Activated naive CD4-positive, alpha-beta T cell treated with Interleukin-2 at 50 U/mL for 16 hours (primary cell): ENCODE results near the gene PPHLN1.
"Not testable (repeated sequence)": the region's sequence is repeated elsewhere in the genome, so short reads cannot be mapped to it uniquely, and the experiment has no call there.

Source experiments
- DNase-seq: peaks from one replicate; pipeline ENCODE4 v3.0.0-alpha.2; 2020

PPHLN1 gene

DNA sequence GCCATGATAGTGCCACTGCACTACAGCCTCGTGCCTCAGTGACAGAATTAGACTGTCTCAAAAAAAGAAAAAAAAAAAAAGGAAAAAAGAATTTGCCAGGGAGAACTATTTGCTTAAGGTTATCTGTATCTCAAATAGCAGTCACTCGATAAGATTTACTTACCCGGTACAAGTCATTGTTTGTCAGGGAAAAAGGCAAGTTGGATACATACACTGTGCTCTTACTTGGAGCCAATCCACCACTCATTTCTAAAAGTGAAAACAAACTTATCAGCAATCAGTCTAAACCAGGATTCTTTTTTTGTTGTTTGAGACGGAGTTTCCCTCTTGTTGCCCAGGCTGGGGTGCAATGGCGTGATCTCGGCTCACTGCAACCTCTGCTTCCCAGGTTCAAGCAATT, 2.1 kb upstream of the PPHLN1 start:
- DNase-seq: no peak

DNA sequence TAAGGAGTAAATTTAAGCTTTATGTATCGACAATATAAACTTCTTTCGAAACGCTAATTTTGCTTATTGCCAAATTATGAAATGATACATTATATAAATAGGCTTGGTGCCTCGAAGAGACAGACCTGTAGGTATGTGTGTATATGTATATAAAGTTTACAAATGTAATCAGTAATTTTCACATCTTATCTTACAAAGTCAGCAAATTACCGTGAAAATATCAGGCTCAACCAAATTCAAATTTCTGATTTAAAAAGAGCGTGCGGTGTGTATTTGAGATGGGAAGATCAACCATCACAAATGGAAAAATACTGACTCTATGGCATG, 678 bp upstream of the PPHLN1 start:
- DNase-seq: no peak

DNA sequence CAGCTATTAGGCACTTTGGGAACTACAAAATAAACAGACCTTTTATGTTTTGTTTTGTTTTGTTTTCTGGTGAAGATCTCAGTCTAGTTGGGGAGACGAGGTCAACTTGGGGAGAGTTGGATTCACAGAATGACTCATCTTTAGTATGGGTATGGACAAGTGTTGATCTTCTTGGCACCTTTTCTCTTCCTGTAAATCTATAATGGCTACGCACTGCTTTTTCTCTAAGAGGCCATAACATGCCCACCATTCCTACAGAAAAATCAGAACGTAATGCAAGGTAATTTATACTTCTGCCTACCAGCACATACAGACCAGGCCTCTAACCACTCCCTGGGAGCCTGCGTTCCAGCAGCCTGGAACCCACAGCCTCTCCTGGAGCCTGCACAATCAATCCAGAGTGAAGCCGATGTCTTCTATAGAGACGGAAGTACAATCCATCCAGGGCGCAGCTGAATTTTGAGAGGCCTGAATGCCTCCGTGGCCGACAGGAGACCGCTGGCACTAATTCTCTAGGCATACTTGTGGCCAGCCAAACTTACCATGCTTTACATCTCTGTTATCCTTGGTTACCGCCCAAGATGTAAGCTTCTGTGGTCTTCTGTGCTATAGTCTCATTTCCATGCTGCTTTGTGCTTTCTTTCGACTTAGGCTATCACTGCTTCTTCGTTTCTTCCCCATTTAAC, 717 bp downstream of the PPHLN1 start:
- DNase-seq: peak; percentile 12

DNA sequence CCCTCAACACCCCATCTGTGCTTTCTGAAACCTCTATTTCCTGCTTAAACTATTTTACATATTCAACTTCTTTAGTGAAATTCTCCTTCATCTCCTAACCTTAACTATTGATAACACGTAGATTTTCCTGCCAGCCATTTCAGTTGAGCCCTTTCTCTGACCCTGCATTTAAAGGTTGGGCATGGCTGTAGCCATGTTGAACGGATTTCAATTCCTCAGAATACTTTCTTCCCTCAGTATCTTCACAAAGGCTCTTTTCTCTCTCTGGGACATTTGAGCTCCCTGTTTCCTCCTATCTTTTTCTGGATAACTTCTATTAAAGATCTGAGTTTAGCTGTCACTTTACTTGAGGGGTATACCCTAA, 1.2 kb downstream of the PPHLN1 start:
- no peak for DNase-seq

DNA sequence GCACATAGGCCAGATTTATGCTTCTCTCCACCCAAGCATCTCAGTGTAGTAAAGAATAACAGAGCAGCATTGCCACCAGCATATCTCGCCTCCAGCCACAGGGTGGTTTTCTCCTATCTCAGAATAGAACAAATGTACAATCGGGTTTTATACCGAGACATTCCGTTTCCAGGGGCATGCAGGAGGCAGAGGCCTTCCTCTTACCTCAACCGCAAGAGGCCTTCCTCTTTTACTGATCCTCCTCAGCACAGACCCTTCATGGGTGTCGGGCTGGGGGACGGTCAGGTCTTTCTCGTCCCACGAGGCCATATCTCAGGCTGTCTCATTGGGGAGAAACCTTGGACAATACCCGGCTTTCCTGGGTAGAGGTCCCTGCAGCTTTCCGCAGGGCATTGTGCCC, 4.1 kb downstream of the PPHLN1 start:
- not testable (repeated sequence) for DNase-seq

DNA sequence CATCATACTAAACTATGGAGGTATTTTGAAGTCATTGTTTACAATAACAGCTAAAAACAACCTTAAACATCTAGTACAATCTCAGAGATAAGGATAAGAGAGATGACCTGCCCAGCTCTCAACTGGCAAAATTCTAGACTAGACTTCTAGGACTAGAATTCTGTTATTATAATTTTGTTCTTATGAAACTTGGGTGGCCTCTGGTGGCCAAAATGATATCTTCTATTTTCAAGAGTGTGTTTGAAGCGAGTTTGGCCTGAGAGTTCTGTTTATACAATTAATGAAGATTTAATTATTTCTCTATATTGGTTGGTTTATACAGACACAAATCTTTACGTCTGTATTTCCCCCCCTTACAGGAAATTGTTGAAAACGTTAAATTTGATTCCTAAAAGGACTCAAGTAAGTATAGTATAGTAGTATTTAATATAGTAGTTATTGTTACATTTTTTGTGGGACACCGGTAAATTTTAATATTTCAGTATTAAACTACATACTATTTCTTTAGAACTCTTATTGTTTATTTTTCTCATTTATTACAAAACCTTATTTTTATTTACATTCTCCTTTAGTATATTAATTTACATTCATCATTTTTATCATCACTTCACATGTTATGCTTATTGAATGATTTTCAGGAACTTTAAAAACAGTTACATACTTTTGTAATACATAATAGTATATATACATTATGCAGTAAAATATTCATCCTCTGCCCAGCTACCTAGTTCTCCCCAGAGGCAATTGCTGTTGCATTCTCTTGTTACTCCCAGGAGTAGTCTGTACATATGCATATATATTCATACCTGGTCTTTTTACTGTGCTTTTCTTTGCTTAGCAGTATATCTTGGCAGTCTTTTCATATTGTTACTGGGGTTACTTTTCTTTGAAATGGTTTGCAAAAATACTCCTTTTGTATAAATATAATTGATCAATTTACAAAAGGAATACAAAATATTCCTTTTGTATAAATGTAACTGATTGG, 6.6 kb downstream of the PPHLN1 start:
- no peak for DNase-seq

- DNase-seq: no peak
Observed at GRCh38 chr12:42336286-42336685, 10.3 kb downstream of the PPHLN1 start.

- DNase-seq: no peak
Observed at GRCh38 chr12:42338280-42338679, 12.3 kb downstream of the PPHLN1 start.

- DNase-seq: no peak
Observed at GRCh38 chr12:42342028-42342427, 16.1 kb downstream of the PPHLN1 start.

DNA sequence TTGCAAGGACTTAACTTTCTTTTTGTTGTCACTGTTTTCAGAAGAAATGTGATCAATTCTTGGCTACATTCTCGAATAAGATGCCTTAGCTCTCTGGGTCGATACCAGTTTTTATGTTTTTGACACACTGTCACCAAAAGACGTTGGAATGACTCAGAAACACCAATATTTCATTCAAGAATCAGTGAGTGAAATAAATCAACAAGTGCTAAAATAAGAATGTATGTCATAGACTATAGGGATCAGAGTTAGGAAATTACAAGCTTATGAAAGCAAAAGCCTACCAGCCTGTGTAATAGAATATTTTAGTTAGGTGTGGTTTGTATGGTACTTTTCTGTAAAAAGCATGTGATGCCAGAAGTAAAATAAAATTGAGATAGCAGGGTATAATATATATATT, 17.8 kb downstream of the PPHLN1 start:
- DNase-seq: no peak

GRCh38 chr12:42346403-42347002, 20.5 kb downstream of the PPHLN1 start:
- no peak for DNase-seq

DNA sequence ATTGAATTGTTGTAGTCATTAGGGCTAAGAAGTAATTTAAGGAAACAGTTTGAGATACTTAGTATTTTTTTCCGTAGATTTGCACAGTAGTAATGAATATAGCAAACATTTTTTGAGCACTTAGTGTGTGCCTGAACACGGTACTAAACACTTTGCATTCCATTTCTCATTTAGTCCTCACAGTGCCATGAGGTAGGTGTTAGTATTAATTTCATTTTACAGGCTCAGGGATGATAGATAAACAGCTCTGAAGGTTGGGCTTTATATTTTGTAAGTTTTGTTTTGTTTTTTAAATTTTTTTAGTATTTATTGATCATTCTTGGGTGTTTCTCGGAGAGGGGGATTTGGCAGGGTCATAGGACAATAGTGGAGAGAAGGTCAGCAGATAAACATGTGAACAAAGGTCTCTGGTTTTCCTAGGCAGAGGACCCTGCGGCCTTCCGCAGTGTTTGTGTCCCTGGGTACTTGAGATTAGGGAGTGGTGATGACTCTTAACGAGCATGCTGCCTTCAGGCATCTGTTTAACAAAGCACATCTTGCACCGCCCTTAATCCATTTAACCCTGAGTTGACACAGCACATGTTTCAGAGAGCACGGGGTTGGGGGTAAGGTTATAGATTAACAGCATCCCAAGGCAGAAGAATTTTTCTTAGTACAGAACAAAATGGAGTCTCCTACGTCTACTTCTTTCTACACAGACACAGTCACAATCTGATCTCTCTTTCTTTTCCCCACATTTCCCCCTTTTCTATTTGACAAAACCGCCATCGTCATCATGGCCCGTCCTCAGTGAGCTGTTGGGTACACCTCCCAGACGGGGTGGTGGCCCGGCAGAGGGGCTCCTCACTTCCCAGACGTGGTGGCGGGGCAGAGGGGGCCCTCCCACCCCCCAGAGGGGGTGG, 23.4 kb downstream of the PPHLN1 start:
- DNase-seq: not testable (repeated sequence)

DNA sequence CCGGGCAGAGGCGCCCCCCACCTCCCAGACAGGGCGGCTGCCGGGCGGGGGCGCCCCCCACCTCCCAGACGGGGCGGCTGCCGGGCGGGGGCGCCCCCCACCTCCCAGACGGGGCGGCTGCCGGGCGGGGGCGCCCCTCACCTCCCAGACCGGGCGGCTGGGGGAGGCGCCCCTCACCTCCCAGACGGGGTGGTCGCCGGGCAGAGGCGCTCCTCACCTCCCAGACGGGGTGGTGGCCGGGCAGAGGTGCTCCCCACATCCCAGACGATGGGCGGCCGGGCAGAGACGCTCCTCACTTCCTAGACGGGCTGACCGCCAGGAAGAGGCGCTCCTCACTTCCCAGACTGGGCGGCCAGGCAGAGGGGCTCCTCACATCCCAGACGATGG, 24.0 kb downstream of the PPHLN1 start:
- DNase-seq: not testable (repeated sequence)

GRCh38 chr12:42356344-42356743, 30.4 kb downstream of the PPHLN1 start:
- no peak for DNase-seq

GRCh38 chr12:42360747-42361403, 34.9 kb downstream of the PPHLN1 start:
- DNase-seq: no peak

DNA sequence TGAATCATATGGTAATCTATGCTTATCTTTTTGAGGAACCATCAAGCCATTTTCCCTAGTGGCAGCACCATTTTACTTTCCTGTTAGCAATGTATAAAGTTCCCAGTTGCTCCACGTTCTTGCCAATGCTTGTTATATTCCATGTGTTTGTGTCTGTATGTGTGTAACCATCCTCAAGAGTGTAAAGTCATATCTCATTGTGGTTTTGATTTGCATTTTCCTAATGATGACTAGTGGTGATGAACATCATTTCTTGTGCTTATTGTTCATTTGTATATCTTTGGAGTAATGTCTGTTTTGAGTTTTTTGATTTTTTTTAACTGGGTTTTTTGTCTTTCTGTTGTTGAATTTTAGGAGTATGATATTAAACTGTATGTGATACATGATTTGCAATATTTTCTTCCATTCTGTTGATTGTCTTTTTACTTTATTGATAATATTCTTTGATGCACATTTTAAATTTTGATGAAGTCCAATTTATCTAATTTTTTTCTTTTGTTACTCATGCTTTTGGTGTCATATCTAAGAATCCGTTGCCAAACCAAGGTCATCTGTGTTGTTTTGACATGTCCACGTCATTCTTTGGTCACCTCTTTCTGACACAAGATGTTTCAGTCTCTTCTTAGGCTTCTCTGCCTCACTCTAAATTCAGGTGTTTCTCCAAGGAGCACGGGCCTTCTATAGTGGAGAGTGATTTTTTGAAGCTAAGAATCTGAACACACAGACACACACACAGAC, 36.1 kb downstream of the PPHLN1 start:
- DNase-seq: no peak

DNA sequence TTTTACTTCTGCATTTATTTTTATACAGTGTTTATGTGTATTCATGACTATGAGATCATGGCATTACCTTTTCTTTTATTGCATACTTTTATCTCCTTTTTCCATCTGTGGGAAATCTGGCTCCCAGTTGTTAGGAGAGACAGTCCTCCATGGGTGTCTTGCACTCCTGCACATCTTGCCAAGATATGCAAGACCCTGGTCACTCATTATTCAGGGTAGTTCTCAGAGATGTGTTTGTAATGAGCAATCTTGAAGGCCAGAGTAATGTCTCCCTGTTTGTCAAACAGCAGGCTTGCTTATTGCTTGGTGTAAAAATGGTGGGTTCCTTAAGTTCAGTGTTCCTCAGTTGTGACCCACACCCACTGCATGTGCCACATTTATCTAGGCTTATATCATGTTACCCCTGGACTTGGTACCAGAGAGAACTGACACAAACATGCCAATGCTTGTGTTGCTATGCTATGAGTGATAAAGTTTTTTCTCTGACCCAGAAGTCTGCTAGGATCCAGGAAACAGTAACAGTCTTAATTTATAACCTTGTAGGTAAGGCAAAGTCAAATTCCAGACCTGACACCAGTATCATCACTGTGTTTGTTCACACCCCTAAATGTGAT, 36.8 kb downstream of the PPHLN1 start:
- no peak for DNase-seq

DNA sequence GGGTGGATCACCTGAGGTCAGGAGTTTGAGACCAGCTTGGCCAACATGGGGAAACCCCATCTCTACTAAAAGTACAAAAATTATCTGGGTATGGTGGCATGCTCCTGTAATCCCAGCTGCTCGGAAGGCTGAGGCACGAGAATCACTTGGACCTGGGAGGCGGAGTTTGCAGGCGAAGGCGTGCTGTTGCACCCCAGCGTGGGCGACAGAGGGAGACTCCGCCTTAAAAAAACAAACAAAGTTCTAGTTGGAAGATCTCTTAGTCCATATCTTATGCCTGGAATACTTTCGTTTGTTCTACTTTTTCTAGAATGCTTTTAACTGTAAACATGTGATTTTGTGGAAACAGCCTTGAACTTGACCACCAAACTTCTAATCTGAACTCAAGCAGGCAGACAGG, 38.7 kb downstream of the PPHLN1 start:
- no peak for DNase-seq

GRCh38 chr12:42365486-42365885, 39.5 kb downstream of the PPHLN1 start:
- DNase-seq: no peak

DNA sequence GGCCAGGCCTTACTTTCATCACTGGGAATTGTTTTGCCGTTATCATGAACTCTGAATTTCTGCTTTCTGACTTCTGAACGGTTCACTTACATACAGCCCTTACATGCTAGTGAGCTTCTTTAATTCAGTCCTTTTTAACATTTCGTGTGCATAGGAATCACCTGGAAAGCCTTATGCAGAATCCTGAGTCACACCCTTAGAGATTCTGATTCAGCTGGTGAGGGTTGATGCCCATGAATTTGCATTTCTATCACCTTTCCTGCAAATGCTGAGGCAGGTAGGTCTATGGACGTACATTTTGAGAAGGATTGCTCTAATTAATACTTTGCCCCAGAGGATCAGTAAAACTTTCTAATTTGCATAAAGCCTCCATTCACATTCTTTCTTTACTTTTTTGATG, 44.0 kb downstream of the PPHLN1 start:
- DNase-seq: no peak

GRCh38 chr12:42372154-42372791, 46.3 kb downstream of the PPHLN1 start:
- DNase-seq: no peak
